DND-41 (cell line): ENCODE measurements around the gene FBXL20.

Source experiments
- EZH2 ChIP-seq: IDR thresholded peaks from 3 replicates; pipeline ENCODE4 v1.6.1; 2012; ENCODE audit warnings: borderline replicate concordance, low read depth, mild to moderate bottlenecking, moderate library complexity, low read length, inconsistent platforms; ENCODE audit not compliant: severe bottlenecking
- TF ChIP-seq, protein P1 (sequence below): IDR thresholded peaks from 2 replicates; pipeline ENCODE4 v1.5.1; 2012; ENCODE audit warnings: borderline replicate concordance, low read length, moderate library complexity, mild to moderate bottlenecking; ENCODE audit not compliant: poor library complexity, severe bottlenecking; ENCODE audit errors: extremely low read depth

- TF ChIP-seq, protein P1, sequence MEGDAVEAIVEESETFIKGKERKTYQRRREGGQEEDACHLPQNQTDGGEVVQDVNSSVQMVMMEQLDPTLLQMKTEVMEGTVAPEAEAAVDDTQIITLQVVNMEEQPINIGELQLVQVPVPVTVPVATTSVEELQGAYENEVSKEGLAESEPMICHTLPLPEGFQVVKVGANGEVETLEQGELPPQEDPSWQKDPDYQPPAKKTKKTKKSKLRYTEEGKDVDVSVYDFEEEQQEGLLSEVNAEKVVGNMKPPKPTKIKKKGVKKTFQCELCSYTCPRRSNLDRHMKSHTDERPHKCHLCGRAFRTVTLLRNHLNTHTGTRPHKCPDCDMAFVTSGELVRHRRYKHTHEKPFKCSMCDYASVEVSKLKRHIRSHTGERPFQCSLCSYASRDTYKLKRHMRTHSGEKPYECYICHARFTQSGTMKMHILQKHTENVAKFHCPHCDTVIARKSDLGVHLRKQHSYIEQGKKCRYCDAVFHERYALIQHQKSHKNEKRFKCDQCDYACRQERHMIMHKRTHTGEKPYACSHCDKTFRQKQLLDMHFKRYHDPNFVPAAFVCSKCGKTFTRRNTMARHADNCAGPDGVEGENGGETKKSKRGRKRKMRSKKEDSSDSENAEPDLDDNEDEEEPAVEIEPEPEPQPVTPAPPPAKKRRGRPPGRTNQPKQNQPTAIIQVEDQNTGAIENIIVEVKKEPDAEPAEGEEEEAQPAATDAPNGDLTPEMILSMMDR, result no peak
- TF ChIP-seq EZH2, result no peak
Measured at GRCh38 chr17:39281806-39282205, 119.6 kb downstream of the FBXL20 start.
